Glutamatergic neuron (in vitro differentiated cells): ENCODE measurements around the gene ARL6IP5. TPM values are rescaled to one million over a fixed set of nuclear protein-coding genes. Genes with fewer than 3 reads are reported as not detected.

Experiments used
- DNase-seq: peaks from one replicate; pipeline ENCODE4 v3.0.0; 2022
- H3K27ac Mint-ChIP-seq: one replicate; pipeline ENCODE4 v1.8.0; 2020; ENCODE audit warnings: mild to moderate bottlenecking, mixed read lengths, inconsistent platforms; ENCODE audit not compliant: unreplicated experiment
- H3K27me3 Mint-ChIP-seq: one replicate; pipeline ENCODE4 v1.8.0; 2020; ENCODE audit warnings: mild to moderate bottlenecking, moderate library complexity, mixed read lengths, inconsistent platforms; ENCODE audit not compliant: unreplicated experiment
- H3K36me3 Mint-ChIP-seq: one replicate; pipeline ENCODE4 v1.8.0; 2020; ENCODE audit warnings: mild to moderate bottlenecking, mixed read lengths, inconsistent platforms; ENCODE audit not compliant: unreplicated experiment
- H3K4me1 Mint-ChIP-seq: one replicate; pipeline ENCODE4 v1.8.0; 2020; ENCODE audit warnings: mild to moderate bottlenecking, low read depth, mixed read lengths, inconsistent platforms; ENCODE audit not compliant: unreplicated experiment
- H3K4me3 Mint-ChIP-seq: one replicate; pipeline ENCODE4 v1.8.0; 2020; ENCODE audit warnings: mild to moderate bottlenecking, mixed read lengths, inconsistent platforms; ENCODE audit not compliant: unreplicated experiment
- H3K9me3 Mint-ChIP-seq: one replicate; pipeline ENCODE4 v1.8.0; 2020; ENCODE audit warnings: mild to moderate bottlenecking, moderate library complexity, mixed read lengths, inconsistent platforms; ENCODE audit not compliant: unreplicated experiment
- CTCF ChIP-seq: fragments of 200-600 bp; sonication (generic); IDR thresholded peaks from one replicate; pipeline ENCODE4 v1.5.0; 2021; ENCODE audit not compliant: partially characterized antibody, unreplicated experiment
- total RNA-seq: library from RNA; stranded (reverse); fragmentation: NEBNext Ultra II Directional; extraction: Animal tissue kit (Norgen Biotek cat#: 25700); gene quantifications from one replicate; pipeline ENCODE4 v1.2.1, GENCODE V29; 2021; ENCODE audit not compliant: unreplicated experiment

The ARL6IP5 gene
- total RNA-seq, 1 donor from 2014 or later: 74.0 TPM

- DNase-seq: no peak
- Mint-ChIP-seq H3K27me3 (no peaks in the 10 kb centered on the region), H3K4me3 (no peak within 1 kb of the TSS), H3K36me3 (no peaks in the 10 kb centered on the region), H3K4me1 (peaks cover 2% of the 10 kb centered on the region), H3K27ac (no peak within 1 kb of the TSS), H3K9me3 (no peaks in the 10 kb centered on the region)
- no peak for TF ChIP-seq CTCF
Measured at GRCh38 chr3:69122403-69122802, 37.7 kb downstream of the ARL6IP5 start, which contains the start of gene LMOD3. TSS of gene LMOD3 (minus strand) at chr3:69122595. CDS start at chr3:69122386, 209 bp downstream.

DNA sequence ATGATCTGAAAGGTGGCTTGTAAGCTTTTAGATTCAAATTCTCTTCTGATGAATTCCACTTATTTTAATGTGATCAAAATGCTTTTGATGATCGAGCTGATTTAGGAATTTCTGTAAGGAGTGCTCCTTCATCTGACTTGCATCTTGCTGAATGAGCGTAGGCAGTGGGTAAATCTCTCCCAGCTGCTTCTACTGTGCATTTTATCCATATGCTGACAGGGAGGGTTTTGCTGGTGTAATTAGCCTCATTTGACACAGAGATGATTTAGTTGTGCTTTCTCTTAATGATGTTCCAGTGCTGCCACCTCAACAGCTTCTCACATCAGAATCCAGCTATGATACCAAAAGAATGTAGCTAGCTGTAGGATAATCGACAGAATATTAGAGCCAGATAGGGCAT lies 41.5 kb downstream of the ARL6IP5 start:
- no peaks in the 10 kb centered on the region for H3K36me3 Mint-ChIP-seq
- no peaks in the 10 kb centered on the region for H3K9me3 Mint-ChIP-seq
- TF ChIP-seq CTCF: no peak
- no peak for DNase-seq
- H3K4me1 Mint-ChIP-seq: peaks cover 2% of the 10 kb centered on the region
- no peak overlapping the region for H3K4me3 Mint-ChIP-seq
- H3K27ac Mint-ChIP-seq: no peak overlapping the region
- peaks cover 1% of the 10 kb centered on the region for H3K27me3 Mint-ChIP-seq

GRCh38 chr3:69126999-69127398 lies 42.3 kb downstream of the ARL6IP5 start:
- no peak for TF ChIP-seq CTCF
- no peaks in the 10 kb centered on the region for H3K4me1 Mint-ChIP-seq
- H3K36me3 Mint-ChIP-seq: no peaks in the 10 kb centered on the region
- no peak overlapping the region for H3K4me3 Mint-ChIP-seq
- H3K9me3 Mint-ChIP-seq: no peaks in the 10 kb centered on the region
- DNase-seq: no peak
- H3K27ac Mint-ChIP-seq: no peak overlapping the region
- peaks cover 1% of the 10 kb centered on the region for H3K27me3 Mint-ChIP-seq

DNA sequence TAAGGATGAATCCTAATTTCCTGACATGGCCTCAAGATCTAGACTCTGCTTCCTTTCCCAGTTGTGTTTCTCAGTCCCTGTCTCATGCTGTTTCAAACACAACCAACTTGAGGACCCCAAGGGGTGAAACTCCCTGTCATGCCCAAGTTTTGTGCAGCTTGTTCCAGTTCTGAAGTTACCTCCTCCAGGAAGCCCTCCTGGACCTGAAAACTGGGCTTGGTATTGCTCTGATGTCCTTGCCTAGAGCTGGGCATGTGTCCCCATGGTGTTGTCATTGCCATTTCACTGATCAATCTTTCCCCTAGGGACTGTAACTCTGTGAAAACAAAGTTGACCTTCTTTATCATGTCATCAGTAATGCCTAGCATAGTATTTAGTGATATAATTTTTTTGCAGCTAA lies 43.8 kb downstream of the ARL6IP5 start:
- H3K4me3 Mint-ChIP-seq: no peak overlapping the region
- no peaks in the 10 kb centered on the region for H3K9me3 Mint-ChIP-seq
- no peak for DNase-seq
- H3K4me1 Mint-ChIP-seq: no peaks in the 10 kb centered on the region
- peaks cover 1% of the 10 kb centered on the region for H3K27me3 Mint-ChIP-seq
- no peak for TF ChIP-seq CTCF
- H3K36me3 Mint-ChIP-seq: no peaks in the 10 kb centered on the region
- no peak overlapping the region for H3K27ac Mint-ChIP-seq

DNA sequence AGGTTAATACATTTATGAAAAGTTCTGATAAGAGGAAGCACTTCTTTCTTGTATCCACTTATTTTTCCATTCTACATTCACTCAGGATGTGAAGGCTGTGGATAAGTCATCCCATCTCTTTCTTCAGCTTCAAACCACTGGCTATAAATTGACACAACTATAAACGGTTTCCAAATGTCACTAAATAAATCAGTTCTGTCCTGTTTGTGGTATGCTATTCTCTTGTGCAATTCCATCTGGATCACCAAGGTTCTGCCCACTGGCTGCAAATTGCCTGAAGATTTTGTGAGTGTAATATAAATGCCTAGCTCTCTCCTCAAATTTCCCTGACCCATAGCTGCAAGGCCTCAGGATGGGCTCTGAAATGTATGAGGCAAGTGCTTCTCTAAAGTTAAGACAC lies 44.8 kb downstream of the ARL6IP5 start:
- Mint-ChIP-seq H3K4me1 (no peaks in the 10 kb centered on the region), H3K27me3 (peaks cover 1% of the 10 kb centered on the region)

More for the DNA sequence above, 44.8 kb downstream of the ARL6IP5 start:
- no peaks in the 10 kb centered on the region for H3K36me3 Mint-ChIP-seq
- H3K9me3 Mint-ChIP-seq: no peaks in the 10 kb centered on the region
- no peak overlapping the region for H3K4me3 Mint-ChIP-seq
- TF ChIP-seq CTCF: no peak
- DNase-seq: no peak
- no peak overlapping the region for H3K27ac Mint-ChIP-seq
